Lower leg skin (tissue), 4 donors: ENCODE measurements around the gene GSE1. TPM values are rescaled to one million over a fixed set of nuclear protein-coding genes. Genes with fewer than 3 reads are reported as not detected.

Source experiments
- DNase-seq, 2 donors: peaks; one replicate each; pipeline ENCODE4 v3.0.0-alpha.2; 2019; ENCODE audit warnings: low spot score in 2 of 2
- H3K4me3 ChIP-seq: fragments of 200-600 bp; sonication (generic); 2 replicates; pipeline ENCODE4 v1.5.1; 2017; ENCODE audit warnings: mild to moderate bottlenecking, low read depth; ENCODE audit not compliant: poor library complexity, severe bottlenecking
- CTCF ChIP-seq, 3 donors: fragments of 450-650 bp; IDR thresholded peaks; one replicate each; pipeline ENCODE4 v1.5.1; 2016; ENCODE audit warnings: antibody characterized with exemption in 3 of 3, mild to moderate bottlenecking in 3 of 3, moderate library complexity in 2 of 3
- POLR2A ChIP-seq, 2 donors: fragments of 450-650 bp; IDR thresholded peaks; one replicate each; pipeline ENCODE4 v1.6.1; 2016 to 2017; ENCODE audit warnings: antibody characterized with exemption in 2 of 2, mild to moderate bottlenecking in 1 of 2, moderate library complexity in 1 of 2
- WGBS, 2 donors: methylation state at CpG; one replicate each; pipeline ENCODE4 v1.1.5; 2018; 5-methylcytosine and 5-hydroxymethylcytosine counted together
- intact Hi-C: fragments of 100-400 bp; cut with DNase I; formaldehyde crosslinking; loops from one replicate; pipeline ENCODE4 v1.15.0; 2023; ENCODE audit warnings: low total_unique reads
- total RNA-seq, 4 donors: library from RNA; depleted of rRNA; stranded (reverse); fragments of >200 nt; gene quantifications; one replicate each; pipeline ENCODE4 v1.1.0, GENCODE V29; 2016

Gene GSE1
- total RNA-seq, 4 donors from 2014 or later, result 62.9 to 113 (median 69.9) TPM

GRCh38 chr16:85621698-85622428, 8.7 kb downstream of the GSE1 start:
- 83 to 85% methylated on average over 13 of the region's 13 CpGs for WGBS, 2 donors
- H3K4me3 ChIP-seq, result no peak overlapping the region
- TF ChIP-seq CTCF (IDR thresholded peaks at IDR 0.05) (no peak), POLR2A (IDR thresholded peaks at IDR 0.05) (no peak)
- intact Hi-C loops, result no loop called here
- no peak for DNase-seq

- WGBS, 2 donors, result 68 to 69% methylated on average over 5 to 6 of the region's 6 CpGs
- no peak for TF ChIP-seq POLR2A (IDR thresholded peaks at IDR 0.05)
- TF ChIP-seq CTCF (IDR thresholded peaks at IDR 0.05), result no peak
- no peak overlapping the region for H3K4me3 ChIP-seq
- intact Hi-C loops, result no loop called here
- DNase-seq, result no peak
These were observed 9.6 kb downstream of the GSE1 start for GRCh38 chr16:85622683-85623082.

GRCh38 chr16:85623250-85623649, 10.1 kb downstream of the GSE1 start:
- H3K4me3 ChIP-seq, result no peak overlapping the region
- intact Hi-C loops, result no loop called here
- TF ChIP-seq POLR2A (IDR thresholded peaks at IDR 0.05) (no peak), CTCF (IDR thresholded peaks at IDR 0.05) (no peak)
- 91 to 96% methylated on average over 11 of the region's 11 CpGs for WGBS, 2 donors
- DNase-seq, result no peak

GRCh38 chr16:85623997-85624601, 11.0 kb downstream of the GSE1 start:
- no peak for TF ChIP-seq POLR2A (IDR thresholded peaks at IDR 0.05)
- no peak for TF ChIP-seq CTCF (IDR thresholded peaks at IDR 0.05)
- 90 to 93% methylated on average over 20 to 21 of the region's 21 CpGs for WGBS, 2 donors
- no peak overlapping the region for H3K4me3 ChIP-seq
- DNase-seq, result no peak
- intact Hi-C loops, result no loop called here

DNA sequence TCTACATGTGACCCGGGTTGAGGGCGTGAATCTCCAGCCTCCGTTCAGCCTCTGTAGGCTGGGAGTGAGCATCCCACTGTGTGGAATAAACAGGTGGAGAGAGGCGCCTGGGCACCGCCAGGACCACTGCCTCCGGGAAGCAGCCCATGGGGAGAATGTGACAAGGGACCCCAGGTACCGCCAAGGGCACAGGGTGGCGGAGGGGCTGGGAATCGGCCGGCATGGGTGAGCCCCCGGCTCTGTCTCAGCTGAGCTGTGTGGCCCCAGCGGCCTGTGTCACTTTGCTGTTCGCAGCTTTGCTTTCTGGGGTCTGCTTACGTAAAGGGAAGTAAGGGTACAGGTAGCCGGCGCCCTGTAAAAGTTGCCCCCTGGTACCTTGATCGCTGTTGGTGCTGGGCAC, 11.5 kb downstream of the GSE1 start:
- no peak overlapping the region for H3K4me3 ChIP-seq
- WGBS, 2 donors, result 96% methylated on average over 17 of the region's 17 CpGs
- intact Hi-C loops, result no loop called here
- TF ChIP-seq POLR2A (IDR thresholded peaks at IDR 0.05) (no peak), CTCF (IDR thresholded peaks at IDR 0.05) (no peak)
- no peak for DNase-seq
